Measurements from ENCODE around the gene CIBAR2.
"Not testable (repeated sequence)": the region's sequence is repeated elsewhere in the genome, so short reads cannot be mapped to it uniquely, and the experiment has no call there.

The CIBAR2 gene

DNA sequence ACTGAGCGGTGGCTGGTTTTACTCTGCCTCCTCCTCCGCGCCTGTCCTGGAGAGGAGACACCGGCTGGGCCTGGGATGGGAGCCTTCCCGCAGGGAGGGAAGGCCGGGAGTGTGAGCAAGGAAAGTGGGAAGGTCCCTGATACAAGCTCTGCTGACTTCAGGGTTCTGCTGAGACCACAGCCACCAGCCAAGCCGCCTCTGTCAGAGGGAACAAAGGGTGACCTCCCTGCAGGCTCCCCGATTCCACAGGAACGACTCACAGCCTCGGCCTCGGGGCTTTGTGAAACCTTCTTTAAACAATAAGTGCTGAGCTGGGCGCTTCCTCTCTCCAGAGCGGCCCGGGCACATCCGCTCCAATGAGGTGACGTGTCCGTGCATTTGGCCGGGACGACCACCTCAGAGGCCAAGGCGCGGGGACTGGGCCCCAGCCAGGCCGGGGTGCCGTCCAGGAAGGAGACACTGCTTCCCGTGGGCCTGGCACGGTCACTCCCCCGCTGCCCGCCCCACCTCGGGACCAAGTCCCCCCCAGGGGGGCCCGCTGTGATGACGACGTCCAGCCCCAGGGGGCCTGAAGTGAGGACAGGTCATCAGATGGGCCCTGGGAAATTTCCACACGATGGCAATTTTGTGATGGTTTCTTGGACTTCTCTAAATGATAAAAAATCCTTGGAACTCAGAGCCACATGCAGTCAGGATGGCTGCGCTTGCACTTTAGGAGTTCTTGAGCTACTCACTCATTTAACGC lies 11.8 kb upstream of the CIBAR2 start:
- TF ChIP-seq, protein P1, sequence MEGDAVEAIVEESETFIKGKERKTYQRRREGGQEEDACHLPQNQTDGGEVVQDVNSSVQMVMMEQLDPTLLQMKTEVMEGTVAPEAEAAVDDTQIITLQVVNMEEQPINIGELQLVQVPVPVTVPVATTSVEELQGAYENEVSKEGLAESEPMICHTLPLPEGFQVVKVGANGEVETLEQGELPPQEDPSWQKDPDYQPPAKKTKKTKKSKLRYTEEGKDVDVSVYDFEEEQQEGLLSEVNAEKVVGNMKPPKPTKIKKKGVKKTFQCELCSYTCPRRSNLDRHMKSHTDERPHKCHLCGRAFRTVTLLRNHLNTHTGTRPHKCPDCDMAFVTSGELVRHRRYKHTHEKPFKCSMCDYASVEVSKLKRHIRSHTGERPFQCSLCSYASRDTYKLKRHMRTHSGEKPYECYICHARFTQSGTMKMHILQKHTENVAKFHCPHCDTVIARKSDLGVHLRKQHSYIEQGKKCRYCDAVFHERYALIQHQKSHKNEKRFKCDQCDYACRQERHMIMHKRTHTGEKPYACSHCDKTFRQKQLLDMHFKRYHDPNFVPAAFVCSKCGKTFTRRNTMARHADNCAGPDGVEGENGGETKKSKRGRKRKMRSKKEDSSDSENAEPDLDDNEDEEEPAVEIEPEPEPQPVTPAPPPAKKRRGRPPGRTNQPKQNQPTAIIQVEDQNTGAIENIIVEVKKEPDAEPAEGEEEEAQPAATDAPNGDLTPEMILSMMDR (IDR thresholded peaks at IDR 0.05; ENCODE audit: control insufficient read depth, insufficient read depth, low read depth, low read length, missing control alignments) = no peak
- peak; percentile 48 for DNase-seq (ENCODE audit: low read depth)
- no peak overlapping the region for H3K4me3 ChIP-seq (ENCODE audit: control insufficient read depth, low read depth, low read length)

- not testable (repeated sequence) for H3K4me3 ChIP-seq (ENCODE audit: control insufficient read depth, low read depth, low read length)
Observed at GRCh38 chr16:85123441-85123840, 11.2 kb upstream of the CIBAR2 start.

GRCh38 chr16:85120006-85120340 lies 7.7 kb upstream of the CIBAR2 start:
- TF ChIP-seq, protein P1 (IDR thresholded peaks at IDR 0.05; ENCODE audit: control insufficient read depth, insufficient read depth, low read depth, low read length, missing control alignments) = no peak
- DNase-seq (ENCODE audit: low read depth) = no peak
- H3K4me3 ChIP-seq (ENCODE audit: control insufficient read depth, low read depth, low read length) = no peak overlapping the region

More at GRCh38 chr16:85123441-85123840, 11.2 kb upstream of the CIBAR2 start:
- not testable (repeated sequence) for DNase-seq (ENCODE audit: low read depth)

- no peak for DNase-seq (ENCODE audit: low read depth)
- TF ChIP-seq, protein P1 (IDR thresholded peaks at IDR 0.05; ENCODE audit: control insufficient read depth, insufficient read depth, low read depth, low read length, missing control alignments) = no peak
- no peak overlapping the region for H3K4me3 ChIP-seq (ENCODE audit: control insufficient read depth, low read depth, low read length)
Observed at GRCh38 chr16:85117418-85117817, 5.1 kb upstream of the CIBAR2 start.

GRCh38 chr16:85114909-85115567 lies 2.8 kb upstream of the CIBAR2 start:
- DNase-seq (ENCODE audit: low read depth) = peak; percentile 29
- TF ChIP-seq, protein P1 (IDR thresholded peaks at IDR 0.05; ENCODE audit: control insufficient read depth, insufficient read depth, low read depth, low read length, missing control alignments) = peak; percentile 100
- no peak overlapping the region for H3K4me3 ChIP-seq (ENCODE audit: control insufficient read depth, low read depth, low read length)

DNA sequence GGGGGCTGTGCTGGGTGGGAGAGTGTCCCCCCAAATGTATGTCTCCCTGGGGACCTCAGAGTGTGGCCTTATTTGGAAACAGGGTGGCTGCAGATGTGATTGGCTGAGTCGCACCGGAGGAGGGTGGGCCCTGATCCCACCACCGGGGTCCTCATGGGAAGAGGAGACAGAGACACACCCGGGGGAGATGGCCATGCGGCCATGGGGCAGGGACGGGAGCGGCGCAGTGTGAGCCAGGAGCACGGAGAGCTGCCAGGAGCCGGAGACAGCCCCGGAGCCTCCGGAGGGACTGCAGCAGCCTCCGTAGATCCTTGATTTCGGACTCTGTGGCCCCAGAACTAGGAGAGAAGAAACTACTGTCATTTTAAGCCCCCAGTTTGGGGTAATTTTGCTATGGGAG lies 1.6 kb upstream of the CIBAR2 start:
- DNase-seq (ENCODE audit: low read depth) = no peak
- TF ChIP-seq, protein P1 (IDR thresholded peaks at IDR 0.05; ENCODE audit: control insufficient read depth, insufficient read depth, low read depth, low read length, missing control alignments) = no peak
- no peak overlapping the region for H3K4me3 ChIP-seq (ENCODE audit: control insufficient read depth, low read depth, low read length)

DNA sequence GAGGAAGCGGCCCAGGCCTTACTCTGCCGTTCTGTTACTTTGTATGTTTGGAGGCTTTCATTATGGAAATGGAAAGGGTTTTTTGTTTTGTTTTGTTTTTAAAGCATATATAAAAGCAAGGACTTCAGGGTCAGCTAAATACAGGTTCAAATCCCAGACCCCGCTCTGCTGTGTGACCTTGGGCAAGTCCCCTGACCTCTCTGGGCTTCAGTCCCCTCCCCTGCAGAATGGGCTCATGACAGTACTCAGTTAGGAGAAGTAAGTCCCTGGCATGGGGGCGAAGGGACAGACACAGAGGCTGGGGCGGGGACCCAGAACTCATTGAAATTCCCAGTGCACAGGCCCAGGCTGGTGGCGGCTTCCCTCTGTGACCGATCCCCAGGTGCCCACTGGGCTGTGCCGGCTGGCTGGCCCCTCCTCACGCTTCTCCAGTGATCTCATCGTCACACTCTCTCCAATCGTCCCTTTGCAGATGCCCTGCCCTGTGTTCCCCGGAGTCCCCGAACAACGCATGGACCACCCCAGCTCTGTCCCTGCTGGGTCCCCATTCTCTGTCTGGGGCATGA lies 979 bp upstream of the CIBAR2 start:
- DNase-seq (ENCODE audit: low read depth) = no peak
- TF ChIP-seq, protein P1 (IDR thresholded peaks at IDR 0.05; ENCODE audit: control insufficient read depth, insufficient read depth, low read depth, low read length, missing control alignments) = no peak

More for the DNA sequence above, 979 bp upstream of the CIBAR2 start:
- no peak overlapping the region for H3K4me3 ChIP-seq (ENCODE audit: control insufficient read depth, low read depth, low read length)
